CD4-positive, alpha-beta T cell treated with Interleukin-1 beta for 1 hour (primary cell): ENCODE results near the gene SYTL3.
"Not testable (repeated sequence)": the region's sequence is repeated elsewhere in the genome, so short reads cannot be mapped to it uniquely, and the experiment has no call there.

ENCODE experiments used
- DNase-seq, 2 donors: peaks; one replicate each; pipeline ENCODE4 v3.0.0-alpha.2; 2020 to 2022

The SYTL3 gene

DNA sequence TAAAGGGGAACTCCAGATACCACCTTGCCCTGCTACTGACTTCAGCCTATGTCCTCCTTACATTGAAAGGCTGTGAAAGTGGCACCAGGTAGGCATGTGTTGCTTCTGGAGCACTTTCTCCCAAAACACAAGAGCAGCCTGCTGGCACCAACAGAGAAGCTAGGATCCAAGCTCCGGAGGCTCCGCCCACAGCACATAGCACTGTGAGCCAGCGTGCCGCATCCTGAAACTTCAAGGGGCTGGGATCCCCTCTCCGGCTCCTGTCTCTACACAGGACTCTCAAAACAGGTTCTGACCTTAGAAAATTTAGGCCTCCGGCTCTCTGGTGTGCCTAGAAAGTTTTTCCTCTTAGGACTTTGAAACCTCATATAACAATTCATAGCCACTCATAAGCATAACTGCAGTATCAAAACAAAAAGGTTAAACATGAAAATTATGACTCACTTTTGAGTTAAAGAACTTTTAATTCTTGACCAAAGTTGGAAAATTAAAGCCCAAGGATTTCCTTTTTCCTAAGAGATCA lies 128.2 kb downstream of the SYTL3 start:
- no peak for DNase-seq

DNA sequence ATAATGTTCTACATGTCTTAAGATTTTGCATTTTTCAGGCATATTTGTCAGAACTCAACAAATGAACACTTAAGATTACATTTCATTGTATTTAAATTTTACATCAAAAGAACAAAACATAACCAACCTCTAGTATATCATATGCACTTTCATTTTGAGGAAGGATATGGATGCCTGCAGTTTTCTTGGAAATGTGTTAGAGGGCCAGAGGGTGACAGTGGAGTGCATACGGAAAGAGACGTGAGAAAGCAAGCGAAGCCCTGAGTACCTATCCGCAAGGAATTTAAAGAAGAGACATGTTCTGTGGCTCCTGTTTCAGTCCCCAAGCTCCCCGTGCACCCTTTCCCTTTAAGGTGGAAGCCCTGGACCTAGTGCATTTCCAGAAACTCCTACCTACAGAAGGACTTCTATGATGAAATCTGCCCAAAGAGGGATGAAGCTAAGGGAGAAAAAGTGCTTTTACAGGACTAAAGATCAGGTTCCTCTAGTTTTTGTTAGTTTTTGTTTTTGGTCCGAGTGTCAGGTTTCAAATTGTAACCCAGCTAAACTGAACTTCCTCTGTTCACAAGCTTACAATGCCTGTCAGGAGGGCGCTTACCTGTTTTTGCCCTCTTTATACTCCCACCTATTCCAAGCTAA lies 130.5 kb downstream of the SYTL3 start:
- DNase-seq, result no peak

DNA sequence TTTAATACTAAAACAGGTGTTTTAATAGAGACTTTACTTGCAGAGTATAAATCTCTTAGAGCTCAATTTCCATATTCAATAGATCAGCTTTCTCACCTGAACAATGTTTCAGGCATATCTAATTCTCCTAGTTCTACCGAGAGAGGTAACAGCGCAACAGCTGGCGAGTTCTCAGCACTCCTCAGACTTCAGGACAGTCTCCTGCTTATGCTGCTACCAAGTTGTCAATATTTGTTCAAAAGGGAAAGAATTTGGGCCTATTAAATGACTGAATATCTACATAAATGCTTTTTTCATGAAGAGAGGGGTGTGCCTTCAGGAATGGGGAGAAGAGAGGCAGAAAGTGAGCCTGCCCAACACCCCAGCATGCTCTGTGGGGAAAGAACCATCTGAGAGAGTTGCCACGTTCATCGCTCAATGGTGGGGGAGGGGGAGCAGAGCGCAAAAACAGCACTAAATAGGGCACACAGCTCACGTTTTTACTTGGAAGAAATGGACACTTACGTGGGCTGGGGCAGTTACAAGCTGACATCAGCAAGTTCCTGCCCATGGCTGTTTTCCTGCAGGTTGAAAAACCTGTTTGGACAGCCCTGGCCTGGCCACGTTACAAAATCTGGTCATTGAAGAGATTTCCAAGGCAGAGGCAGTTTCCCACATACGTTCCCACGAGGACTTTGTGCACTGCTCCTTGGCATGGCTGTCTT lies 131.3 kb downstream of the SYTL3 start:
- DNase-seq, result no peak

DNA sequence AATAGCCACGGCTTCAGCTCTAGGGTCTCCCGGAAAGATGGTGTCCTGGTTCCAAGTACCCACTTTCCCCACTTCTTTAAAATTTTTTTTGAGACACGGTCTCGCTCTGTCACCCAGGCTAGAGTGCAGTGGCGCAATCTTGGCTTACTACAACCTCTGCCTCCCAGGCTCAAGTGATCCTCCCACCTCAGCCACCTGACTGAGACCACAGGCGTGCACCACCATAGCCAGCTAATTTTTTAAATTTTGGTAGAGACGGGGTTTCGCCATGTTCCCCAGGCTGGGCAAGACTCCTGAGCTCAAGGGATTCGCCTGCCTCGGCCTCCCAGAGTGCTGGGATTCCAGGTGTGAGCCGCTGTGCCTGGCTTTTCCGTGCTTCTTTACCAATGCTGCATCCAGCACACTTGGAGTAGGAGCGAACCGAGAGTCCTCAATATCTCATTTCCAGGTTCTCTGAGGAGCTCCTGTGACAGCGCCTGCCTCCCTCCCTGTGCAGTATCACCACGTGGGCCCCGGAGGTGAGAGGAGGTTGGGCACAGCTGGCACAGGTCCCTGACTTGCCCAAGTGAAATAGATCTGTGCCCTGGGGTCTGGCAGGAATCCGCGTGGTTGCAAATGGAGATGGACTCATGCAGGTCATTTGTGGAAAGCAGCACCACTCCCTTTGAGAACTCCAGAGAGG lies 132.0 kb downstream of the SYTL3 start:
- DNase-seq, result no peak

DNA sequence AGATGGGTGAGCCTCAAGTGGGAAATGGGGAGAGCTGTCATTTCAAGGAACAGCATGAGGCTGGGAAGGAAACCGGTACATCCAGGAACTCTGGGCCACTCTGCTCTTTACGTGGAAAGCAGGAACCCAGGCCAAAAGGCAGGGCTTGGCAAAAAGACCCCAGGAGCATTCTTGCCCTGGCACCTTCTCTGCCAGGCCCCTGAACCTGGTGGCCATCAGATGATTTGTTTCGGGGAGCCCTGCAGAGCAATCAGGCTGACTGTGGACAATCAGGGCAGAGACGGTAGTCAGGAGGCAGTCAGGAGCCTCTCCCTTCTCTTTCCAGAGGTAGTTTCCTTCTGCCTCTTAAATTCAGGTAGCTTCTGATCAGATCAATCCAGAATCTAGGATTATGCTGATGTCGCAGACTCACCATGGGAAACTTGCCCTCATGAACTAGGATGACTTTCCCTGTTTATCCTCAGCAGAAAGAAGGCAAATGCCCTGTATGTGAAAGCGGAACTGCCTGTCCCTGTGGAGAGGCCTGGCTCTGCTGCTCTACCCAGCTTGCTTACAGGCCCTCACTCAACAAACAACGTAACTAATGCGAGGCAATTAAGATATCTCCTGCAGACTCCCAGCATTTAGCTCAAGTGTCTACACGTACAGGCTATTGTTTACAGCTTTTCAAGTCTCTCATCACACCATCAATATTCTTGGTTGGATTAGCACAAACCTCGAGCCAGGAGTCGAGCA lies 132.7 kb downstream of the SYTL3 start:
- DNase-seq, result peak in 1 of 2 donors; percentile 5

DNA sequence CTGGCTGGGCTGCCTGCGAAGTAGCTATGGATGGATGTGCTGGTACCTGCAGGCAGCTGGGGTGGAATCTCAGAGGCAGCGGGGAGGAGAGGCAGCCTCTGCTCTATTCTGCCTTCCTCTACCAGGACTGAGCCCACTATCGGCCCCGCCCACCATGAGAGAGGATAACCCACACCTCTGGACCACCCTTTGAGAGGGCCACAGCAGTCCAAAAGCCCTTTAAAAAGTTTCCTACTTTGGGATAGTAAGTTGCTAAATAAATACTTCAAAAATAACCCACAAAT lies 133.3 kb downstream of the SYTL3 start:
- DNase-seq, result no peak

DNA sequence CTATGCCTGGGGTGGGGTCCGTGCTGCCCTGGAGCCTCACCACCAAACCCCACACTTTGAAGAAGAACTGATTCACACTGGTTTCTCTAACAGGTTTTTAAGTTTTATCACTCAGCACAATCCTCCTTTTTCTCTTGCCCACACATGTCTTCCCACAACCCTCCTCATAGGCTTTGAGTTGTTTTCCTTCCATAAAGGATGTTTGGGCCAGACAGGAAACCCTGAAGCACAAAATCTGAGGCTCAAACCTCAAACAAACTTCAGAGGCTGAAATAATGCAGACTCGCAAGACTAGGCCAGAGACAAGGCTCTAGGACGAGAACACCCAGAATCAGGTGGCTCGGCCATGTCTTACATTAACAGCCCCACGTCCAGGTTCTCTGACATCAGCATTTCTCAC lies 134.0 kb downstream of the SYTL3 start:
- peak in 1 of 2 donors; percentile 0 for DNase-seq

DNA sequence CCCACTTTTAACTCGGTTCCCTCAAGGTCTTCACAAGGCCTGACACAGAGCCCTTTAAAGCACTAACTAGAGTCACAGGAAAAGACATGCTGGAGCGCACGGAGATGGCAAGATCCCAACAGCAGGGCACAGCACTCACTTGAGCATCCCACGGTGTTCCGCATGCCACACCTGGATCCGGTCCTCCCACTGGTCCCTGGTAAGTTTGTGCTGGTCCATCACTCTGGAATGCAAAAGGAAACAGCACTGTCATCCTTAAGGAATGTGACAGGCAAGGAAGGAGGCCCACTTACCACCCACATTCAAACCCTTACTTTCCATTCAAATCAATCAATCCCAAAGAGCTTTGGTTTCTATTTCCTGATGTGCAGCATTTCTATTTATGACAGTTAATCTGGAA lies 134.7 kb downstream of the SYTL3 start:
- no peak for DNase-seq

DNA sequence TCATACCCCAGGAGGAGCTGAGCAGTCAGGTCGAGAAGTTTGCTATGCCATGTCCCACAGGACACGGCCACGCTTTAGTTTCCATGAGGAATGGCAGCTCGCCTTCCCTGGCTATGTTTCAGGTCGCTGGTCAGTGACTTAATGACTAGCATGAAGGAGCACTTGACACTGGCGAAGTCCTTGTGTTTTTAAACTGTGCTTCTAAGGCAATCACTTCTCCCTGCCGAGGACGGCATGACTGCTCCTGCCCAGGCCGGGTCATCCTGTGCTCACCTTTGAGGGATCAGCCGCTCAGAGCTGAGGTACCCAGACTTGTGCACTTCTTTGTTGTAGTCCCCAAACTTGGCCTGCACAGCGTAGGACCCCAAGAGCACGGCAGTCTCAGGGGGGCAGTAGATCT lies 135.2 kb downstream of the SYTL3 start:
- DNase-seq, result no peak

DNA sequence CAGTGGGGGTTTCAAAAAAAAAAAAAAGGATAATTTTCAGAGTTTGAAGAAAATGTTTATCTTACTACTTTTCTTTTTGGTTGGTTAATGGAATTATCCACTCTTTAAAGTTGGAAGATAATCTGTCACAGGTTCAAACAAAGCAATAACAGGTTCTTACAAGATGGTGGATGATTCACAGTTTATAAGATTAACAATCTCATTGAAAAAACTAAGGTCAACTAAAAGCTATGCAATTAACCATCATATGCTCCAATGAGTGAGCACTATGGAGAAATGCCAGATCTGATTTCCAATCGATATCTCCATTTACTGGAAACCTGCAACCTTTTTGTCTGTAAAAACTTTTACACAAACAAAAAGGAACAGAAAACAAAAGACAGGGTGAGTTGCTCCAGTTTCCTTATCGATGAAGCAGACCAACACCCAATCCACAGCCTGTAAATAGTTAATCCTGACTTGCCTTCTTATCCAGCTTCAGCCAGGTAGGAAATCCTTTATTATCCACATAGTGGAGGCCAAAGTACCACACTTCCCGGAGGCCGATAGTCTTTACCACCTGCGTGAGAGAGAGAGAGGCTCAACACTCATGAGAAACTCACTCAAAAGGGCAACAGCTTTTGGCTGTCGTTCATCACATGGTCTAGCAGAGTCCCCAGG lies 136.9 kb downstream of the SYTL3 start:
- no peak for DNase-seq

DNA sequence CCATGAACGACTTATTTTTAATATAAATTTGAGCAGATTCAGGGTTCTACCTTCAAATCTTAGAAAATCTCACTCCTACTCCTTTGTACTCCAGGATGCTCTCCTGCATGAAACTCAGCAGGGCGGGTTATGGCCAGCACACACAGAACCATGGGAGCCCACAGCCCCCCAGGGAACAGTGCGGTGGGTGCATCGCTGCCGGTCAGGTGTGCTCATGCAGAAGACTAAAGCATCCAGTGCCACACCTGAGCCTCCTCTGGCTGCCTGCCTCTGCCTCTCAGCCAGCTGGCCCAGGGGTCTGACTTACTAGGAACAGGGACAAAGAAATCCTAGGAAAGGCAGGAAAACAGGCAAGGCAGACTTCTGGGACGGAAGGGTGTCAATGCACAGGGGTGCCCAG lies 137.5 kb downstream of the SYTL3 start:
- DNase-seq, result no peak

DNA sequence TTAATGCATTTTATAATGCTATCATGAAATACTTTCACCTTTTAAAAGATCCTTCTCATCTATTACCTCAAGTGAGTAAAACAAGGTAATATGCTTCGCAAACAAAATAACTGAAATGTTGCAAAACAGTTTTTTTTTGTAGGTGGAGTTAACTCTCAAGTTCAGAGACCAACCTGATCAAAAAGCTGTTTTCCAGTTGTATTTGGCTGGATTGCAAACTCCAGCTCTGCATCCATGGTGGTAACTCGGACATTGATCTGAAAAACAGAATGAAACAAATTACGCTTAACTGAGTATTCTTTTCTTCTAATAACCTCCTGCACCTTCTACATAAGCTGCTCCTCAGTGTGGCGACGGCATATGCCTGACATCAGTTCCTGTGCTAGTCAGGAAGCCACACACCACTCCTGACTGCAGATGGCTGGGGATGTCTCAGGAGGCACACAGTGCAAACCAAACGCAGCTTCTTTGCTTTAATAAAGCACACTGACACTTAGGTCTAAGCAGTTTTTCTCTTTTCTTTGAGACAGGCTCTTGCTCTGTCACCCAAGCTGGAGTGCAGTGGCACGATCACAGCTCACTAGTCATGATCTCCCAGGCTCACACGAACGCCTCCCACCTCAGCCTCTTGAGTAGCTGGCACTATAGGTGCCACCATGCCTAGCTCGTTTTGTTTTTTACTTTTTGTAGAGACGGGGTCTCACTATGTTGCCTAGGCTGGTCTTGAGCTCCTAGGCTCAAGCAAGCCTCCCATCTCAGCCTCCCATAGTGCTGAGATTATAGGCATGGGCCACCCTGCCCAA lies 139.5 kb downstream of the SYTL3 start:
- peak; percentile 74 to 77 for DNase-seq

DNA sequence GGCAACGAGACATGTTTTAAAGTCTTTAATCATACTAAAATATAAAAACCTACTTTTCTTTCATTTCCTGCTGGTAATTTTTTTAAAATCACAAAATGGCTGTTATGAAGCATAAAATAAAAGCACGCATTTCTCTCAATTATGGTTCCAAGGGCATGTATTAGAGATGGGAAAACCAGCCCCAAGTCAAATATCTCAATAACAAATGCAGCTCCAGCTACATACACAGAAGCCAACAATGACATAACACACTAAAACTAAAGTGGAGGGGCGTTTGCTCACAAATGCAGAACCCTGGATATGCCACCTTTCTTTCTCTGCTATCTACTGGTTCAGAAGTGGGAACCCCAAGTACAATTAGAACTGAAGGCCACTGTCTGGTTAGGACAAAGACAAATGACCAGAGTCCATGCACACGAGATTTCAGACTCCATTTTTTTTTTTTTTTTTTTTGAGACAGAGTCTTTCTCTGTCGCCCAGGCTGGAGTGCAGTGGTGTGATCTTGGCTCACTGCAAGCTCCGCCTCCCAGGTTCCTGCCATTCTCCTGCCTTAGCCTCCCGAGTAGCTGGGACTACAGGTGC lies 141.5 kb downstream of the SYTL3 start:
- DNase-seq, result no peak

DNA sequence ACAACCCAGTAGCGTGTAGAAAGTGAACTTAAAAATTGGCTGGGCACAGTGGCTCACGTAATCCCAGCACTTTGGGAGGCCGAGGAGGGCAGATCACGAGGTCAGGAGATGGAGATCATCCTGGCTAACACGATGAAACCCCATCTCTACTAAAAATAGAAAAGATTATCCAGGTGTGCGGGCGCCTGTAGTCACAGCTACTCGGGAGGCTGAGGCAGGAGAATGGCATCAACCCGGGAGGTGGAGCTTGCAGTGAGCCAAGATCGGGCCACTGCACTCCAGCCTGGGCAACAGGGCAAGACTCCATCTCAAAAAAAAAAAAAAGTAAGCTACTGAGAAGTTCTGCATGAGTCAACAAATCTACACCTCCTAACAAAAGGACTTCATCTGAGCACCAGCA lies 142.7 kb downstream of the SYTL3 start:
- not testable (repeated sequence) for DNase-seq

DNA sequence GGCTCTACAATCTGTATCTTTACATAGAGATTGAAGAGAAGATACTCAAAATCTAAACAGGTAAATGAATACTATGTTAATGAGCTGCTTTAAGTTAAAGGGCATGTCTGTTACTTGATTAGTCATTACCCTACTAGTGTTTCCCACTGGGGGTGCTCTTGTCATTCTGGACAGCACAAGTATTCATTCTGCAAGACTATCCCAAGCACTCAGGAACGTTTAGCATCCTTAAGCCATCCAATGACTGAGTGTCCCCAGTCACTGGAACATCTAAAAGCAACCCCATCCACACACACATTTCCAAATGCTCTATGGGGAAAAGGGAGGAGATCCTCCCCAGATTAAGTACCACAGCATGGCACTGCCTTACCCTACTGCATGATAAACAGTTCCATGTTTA lies 143.6 kb downstream of the SYTL3 start:
- peak in 1 of 2 donors; percentile 63 for DNase-seq

DNA sequence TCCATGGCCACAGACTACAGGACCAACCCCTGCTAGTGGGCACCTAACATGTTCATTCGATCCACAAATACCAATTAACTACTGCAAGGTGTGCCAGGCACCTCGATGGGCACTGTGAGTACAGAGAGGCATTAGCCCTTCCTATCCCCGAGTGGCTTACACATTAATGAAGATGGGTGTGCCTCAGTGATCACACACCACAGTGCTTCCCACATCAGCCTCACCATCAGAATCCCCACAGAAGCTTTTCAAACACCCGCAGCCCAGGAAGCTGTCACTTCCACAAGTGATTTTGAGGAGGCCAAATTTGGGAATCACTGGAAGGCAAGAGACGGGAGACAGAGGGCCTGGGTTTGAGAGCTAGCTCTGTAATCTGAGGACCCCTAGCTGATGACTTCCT lies 145.7 kb downstream of the SYTL3 start:
- DNase-seq, result no peak

DNA sequence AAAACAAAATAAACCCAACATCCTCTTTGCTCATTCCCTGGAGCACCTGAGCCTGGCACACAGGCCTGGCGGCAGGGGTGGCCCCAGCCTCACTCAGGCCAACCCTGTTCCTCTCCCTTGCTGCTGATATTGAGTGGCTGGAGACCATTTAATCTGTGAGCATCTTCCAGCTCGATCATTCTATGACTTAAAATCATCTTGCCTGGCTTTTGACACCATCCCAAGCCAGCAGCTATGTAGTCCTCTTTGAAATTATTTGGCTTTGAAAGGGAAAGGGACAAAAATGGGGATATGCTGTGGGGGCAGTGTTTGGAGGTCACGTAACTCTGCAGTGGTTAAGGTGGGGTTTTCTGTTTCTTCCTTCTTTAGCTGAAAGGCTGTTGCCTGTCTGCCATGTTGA lies 146.5 kb downstream of the SYTL3 start:
- no peak for DNase-seq

DNA sequence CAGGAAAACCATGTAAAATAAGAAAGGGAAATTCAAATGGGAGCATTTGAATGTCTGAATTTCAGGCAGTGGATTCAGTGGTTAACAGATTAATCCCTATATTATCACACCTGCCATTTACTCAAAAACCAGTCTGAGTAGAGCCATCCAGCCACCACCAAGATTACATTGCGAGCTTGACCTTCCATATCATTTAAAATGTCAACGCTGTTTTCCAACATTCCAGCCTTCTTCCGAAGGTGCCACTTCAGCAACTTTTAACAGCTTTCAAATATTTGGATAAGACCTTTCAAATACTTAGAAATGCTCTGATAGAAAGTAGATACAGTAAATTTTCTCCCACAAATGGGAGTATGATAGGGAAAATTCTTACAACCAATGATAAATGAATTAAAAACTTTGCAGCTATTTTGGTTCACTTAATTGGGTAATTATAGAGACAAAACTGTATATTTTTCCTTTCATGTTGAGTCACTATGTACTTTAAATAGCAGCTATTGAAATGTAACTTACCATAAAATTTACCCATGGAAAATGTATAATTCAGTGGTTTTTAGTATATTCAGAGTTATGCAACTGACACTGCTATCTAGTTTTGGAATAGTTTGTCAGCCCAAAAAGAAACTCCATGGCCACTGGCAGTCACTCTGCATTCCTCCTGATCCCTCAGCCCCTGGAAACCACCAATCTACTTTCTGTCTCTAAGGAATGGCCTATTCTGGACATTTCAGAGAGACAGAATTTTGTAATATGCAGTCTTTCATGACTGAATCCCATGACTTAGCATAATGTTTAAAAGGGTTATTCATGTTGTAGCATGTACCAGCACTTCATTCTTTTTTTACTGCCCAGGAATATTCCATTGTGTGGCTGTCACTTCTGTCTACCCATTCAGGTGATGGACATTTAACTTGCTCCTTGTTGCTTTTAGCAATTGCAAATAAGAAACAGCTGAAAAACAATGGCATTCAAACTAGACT lies 147.8 kb downstream of the SYTL3 start:
- no peak for DNase-seq

DNA sequence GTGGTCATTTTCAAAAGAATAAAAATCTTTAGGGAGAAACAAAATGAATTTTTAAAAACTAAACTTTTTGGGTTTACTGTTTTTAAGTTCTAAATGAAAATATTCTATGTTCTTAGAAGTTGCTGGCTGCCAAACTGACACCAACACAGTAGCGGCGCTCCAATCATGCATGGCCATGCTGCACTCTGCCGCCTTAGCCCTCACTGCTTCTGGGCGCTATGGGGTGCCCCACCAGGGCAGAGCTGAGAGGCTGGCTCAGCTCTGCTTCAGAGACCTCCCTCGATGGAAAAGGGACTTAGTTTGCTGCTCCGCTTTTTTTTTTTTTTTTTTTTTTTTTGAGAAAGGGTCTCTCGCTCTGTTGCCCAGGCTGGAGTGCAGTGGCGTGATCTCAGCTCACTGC lies 148.5 kb downstream of the SYTL3 start:
- no peak for DNase-seq

DNA sequence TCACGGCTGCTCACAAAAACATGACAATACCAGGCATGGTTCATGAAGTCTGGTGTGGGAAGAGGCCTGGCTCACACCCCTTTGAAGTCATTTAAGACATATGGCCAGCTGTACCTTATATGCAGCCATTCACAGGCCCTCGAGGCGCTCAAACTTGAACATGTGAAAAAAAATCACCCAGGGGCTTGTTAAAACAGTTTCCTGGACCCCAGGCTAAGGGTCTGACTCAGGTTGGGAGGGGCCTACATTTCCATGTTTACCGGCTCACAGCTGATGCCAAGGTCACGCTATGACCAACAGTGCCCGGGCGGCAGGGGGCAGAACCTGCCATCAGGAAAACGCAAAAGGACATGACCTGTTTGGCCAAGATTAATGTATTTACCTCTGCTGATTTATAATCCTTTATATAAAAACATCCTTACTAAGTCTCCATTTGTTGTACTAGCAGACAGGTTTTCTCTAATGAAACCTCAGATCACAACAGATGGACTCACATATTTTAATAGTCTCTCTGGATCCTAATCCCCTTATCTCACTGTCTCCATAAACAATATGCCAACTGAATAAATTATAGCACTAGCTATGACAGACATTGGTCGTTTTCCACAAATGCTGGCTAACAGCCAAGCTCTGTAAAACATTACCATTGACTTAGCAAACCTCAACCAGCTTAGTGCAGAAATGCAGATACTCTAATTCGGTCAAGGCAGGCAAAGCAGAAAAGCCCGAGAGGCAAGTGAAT lies 149.4 kb downstream of the SYTL3 start:
- no peak for DNase-seq
